Kasumi-1 (cell line): ENCODE measurements around the gene ASCC3.
A peak's percentile ranks its signal among the peaks of the same experiment; 100 is the strongest.

Experiments
- DNase-seq, 2 experiments: peaks; one replicate each; lab custom pipeline; 2025; lab: John Stamatoyannopoulos, UW

ASCC3 gene

DNA sequence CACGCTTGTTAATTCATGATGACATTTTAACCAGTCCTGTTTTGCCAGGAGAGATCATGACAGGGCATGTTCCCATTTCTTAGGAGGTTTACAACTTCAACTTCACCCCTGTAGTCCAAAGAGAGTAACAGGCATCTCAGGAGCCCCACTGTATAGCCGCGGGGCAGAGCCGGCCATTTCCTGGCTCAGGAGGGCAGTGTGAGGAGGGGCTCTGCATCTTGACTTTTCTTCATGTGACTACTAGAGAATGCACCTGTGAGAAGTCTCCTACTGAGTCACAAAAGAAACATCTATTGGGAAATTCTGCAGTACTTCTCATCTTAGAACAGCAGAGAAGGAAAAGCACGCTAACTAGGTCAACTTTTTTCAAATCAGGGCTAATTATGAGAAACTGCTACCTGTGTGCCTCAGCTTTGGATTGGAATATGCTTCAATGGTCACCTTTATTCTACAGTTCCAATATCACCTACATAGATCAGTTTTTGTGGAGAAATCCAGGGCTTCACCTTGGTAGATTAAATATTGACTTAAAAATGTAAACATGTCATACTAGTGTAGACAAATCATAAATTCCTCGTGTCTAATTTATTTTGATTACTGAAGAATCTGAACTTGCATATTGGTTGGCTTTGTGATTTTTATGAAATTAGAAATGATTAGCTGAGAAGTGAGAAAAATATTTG, 387.8 kb downstream of the ASCC3 start:
- no peak for DNase-seq

DNA sequence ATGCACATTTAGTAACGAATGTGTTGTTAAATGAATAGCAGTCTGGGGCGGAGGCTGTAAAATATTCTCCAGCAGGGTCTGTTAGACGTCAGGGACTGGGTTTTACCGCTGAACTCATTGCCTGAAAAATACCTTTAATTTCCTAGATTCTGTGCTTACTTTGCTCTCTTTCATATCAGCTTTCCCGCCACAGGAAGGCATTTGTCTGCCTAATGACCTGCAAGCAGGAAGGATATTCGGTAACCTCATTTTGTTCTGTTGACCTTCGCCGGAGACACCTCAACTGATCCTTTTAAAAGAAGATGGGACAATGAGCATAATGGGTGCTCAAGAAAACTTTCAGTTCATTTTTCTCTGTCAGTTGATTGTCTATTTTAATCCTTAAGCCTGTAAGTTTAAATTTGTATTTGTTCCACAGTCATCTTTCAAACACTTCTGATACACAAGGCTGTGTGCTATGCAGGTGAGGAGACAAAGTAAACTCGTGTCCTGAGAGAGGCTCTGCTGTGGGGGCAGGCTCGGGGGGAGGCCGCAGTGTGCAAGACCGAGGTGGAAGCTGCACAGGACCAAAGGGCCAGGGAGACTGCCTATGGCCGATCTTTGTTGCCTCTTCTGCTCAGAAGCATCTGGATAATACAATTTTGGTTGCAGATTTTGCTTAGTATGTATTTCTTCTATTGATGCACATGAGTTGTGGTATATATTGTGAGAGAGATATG, 389.0 kb downstream of the ASCC3 start:
- DNase-seq: no peak

DNA sequence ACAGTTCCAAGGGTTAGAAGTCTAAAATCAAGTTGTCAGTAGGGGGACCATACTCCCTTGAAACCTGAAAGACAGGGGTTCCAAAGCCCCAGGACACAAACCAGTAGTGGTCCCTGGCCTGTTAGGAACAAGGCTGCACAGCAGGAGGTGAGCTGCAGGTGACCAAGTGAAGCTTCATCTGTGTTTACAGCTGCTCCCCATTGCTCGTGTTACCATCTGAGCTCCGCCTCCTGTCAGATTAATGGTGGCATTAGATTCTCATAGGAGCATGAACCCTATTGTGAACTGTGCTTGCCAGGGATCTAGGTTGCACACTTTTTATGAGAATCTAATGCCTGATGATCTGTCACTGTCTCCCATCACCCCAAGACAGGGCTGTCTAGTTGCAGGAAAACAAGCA, 391.1 kb downstream of the ASCC3 start:
- no peak for DNase-seq

DNA sequence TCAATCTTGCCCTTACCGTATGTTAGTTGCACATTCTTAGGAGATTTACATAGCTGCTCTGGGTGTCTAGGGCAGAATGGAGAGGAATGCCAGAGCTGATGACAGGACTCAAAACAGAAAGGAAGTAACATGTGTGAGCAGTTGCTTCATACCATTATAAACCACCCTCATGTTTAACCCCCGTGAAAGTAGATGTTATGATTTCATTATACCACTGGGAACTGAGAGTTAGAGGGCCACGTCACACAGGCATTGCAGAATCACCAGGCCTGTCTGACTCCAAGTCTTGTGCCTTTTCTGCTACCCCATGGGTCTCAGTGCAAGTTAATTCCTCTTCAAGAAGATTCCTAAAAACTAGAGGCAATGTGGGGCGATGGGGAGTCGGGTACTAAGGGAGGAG, 392.9 kb downstream of the ASCC3 start:
- DNase-seq: no peak

DNA sequence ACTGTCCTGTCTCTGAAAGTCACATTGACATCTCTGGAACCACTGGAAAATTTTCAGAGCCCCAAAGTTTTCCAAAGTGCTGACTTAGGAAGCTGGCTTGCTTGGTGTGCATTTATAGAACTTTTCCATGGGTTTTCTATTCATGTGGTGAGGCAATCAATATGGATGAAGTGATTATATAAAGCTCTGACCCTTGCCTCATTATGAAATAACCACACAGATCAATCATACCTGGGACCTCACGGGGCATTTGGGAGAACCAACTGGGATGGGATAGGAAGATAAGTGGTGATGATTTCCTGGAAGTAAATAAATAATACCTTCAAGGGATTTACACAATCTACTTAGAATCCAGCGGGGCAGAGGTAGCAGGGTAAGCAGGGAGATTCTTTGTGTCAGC, 393.5 kb downstream of the ASCC3 start:
- DNase-seq: no peak

DNA sequence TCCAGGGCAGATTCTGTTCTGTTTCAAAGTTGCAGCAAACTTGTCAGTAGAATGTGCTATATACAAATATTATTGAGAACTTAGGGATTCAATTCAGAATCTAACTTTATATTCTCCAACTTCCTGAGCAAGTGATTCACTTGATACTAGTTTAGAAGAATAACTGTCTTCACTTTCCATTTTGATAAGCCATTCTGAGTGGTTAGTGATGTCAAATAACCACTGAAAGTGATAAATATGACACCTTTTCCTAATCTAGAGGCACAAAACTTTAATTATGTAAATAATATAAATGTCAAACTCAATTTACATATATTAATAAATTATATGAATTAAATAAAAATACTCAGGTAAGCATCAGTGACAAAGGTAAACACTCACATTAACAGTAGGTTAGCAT, 395.9 kb downstream of the ASCC3 start:
- DNase-seq: no peak

DNA sequence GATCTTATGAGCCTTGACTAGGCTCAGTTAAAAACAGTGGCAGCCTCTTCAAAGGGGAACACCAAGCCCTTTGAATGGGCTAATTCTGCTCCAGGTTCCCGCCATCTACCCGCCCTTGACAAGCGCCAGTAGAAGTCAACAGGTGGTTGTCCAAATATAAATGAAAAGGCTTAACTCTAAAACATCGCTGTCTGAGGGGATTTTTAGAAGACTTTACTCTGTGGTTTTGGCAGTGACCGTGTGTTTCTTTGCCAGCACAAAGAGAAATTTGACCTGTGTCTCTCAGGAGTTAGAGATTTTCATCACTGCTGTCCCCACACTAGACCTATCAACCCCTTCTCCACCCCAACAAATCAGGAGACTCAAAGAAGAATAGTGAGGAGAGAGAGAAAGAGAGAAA, 396.7 kb downstream of the ASCC3 start:
- DNase-seq: no peak

DNA sequence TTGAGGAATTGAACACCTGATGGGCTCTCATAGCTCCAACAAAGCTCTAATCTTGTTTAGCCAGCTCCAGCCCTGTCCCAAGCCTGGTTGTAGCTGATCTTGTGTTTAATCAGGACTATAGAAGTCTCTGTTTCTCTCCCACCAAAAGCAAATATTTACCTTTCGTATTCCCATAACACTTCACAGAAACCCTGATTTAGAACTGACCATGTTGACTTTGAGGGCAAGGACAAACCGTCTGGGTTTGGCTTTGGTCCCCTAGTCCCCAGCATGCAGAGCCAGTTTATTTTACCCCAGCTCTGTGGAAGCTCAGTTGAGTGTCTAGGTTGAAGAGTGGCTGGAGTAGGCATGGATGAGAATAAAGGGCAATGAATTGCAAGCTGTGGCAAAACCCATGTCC, 398.4 kb downstream of the ASCC3 start:
- DNase-seq: no peak

DNA sequence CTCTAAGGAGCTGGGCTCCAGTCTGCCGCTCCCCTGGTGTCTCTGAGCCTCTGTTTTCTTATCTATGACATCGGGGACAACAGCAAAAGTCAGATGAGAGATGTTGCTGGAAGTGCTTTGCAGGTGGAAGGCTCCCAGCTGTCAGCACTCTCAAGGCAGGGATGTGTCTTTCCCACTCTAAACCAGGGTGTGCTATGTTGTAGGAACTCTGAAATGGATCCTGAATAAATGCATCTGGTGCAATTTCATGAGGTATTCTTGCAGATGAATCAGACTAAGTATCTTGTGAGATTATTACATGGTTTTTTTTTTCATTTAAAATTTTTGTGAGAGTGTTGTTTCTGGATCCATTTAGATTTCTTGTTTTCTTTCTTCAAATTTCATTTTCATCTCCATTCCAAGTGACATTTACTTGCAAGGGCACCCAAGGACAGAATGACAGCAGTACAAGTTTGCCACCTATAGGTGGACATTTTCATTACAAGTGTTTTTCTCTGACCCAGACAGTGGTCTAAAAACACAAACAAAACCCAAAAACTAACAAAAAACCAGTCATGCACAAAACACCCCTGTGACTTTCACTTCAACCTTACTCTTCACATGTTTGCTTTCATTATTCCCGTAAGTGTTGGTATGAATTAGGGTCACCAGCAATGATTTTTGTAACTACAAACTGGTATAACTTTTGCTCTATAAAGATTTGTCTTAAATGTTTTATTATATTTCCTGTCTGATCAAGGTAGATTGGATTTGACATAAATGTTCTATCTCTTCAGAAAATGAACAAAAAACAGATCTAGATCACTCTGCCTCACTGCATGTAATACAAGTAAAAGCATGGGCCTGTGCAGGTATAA, 401.7 kb downstream of the ASCC3 start:
- peak; percentile 64 to 66 for DNase-seq

DNA sequence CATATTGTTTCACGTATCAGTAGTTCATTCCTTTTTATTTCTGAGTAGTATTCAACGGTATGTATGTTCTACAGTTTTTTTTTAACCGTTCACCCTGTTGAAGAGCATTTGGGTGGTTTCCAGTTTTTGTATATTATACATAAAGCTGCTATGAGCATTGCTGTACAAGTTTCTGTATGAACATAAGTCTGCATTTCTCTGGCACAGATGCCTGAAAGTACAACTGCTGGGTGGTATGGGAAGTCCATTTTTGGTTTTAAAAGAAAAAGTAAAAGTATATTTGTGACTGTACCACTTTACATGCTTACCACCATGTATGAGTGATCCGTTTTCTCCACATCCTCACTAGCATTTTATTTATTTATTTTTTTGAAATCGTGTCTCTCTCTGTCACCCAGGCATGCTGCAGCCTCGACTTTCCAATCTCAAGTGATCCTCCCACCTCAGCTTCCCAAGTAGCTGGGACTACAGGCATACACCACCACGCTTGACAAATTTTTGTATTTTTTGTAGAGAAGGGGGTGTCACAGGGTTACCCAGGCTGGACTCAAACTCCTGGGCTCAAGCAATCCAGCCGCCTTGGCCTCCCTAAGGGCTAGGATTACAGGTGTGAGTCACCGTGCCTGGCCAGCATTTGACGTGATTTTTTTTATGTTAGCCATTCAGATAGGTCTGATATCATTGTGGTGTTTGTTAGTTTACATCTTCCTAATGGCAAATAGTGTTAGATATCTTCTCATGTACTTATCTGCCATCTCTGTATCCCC, 405.4 kb downstream of the ASCC3 start:
- no peak for DNase-seq

DNA sequence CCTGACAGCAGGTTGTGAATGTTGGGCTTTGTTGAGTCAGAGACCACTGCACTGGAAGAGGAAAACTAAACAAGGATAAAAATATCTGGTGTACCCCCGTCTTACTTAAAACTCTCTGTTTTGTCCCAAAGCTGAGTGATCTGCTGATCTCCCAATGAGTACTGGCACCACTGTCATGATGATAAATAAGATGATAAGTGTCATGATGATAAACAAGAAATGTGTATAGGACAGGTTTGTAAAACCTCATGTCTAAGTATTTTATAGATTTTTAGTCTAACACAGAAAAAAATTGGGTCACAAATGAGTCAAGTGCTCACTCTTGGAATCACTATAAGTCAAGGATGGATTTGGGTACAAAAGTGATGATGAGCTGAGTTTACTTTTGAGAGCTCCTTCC, 407.9 kb downstream of the ASCC3 start:
- no peak for DNase-seq

DNA sequence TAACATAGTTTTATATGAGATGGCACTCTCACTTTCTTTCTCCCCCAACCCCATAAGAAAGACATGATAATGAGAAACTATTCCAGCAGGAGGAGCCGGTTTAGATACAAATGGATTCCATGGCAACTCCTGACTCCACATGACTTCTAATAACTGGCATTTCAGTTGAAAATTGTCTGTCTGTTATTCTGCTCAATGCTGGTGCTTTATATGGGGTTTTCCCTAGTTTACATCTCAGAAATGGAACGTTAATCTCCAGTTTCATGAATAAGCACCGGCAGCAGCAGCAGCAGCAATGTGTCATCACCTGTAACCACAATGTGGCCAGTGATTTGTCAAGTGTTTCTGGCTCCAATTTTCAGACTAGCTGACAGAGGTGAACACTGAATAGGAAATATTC, 408.5 kb downstream of the ASCC3 start:
- DNase-seq: no peak

DNA sequence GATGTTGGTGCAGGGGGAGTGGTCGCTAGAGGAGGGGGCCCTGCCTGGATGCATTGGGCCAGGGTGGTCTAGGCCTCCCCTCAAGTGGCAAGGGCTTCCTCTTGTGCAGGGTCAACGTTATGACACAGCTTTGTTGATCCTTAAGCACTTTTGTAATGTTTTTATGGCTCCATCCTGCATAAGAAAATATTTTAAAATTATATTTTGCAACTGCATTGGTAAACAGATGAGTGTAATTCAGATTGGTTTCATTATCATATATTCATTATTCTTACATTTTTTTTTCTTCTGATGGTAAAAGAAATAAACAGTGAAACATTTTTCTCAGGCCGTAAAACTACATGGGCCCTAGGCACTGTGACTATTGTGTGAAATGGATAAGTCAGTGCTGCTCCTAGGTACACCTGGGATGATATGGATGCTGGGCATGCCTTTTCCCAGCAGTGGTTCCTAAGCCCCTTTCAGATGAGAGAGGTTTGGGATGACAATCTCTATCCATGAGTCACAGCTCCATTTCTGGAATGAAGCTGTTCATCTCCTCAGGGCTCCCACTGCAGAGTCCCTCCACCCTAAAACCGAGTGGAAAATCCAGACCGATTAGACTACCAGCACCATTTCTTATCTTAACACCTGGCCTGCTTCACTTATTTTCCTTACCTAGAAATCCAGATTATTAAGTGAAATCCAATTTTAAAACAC, 410.6 kb downstream of the ASCC3 start:
- DNase-seq: no peak

DNA sequence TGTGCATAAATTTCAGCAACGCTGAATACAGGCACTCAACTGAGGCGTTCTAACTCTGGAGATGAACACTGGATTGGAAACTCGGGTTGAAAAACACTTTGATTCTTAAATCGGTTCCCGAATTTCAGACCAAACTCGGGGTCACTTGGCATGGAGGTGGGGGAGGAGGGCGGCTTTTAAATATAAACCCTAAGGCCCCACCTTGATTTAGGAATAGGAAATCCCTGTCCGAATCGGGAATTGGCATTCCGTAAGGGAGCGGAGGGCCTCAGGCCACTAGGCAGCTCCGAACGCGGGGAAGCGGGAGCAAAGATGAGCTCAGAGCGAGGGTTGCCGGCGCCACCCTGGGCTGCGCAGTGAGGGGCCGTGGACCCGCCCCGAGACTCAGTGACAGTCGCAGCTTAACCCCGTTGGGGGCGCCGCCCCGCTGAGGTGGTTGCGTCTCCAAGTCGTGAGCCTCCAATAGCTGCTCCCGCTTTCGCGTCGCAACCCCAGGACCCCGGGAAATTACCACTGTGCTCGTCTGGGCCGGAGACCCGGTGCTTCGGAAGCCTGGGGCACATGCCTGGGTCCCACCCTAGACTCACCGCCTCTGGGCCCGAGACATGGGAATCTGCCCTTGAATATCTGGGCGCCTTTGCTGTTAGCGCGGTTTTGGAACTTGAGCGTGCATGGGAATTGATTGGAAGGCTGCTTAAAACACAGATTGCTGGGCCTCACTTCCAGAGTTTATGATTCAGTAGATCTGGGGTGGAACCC, 411.8 kb downstream of the ASCC3 start:
- DNase-seq: no peak

DNA sequence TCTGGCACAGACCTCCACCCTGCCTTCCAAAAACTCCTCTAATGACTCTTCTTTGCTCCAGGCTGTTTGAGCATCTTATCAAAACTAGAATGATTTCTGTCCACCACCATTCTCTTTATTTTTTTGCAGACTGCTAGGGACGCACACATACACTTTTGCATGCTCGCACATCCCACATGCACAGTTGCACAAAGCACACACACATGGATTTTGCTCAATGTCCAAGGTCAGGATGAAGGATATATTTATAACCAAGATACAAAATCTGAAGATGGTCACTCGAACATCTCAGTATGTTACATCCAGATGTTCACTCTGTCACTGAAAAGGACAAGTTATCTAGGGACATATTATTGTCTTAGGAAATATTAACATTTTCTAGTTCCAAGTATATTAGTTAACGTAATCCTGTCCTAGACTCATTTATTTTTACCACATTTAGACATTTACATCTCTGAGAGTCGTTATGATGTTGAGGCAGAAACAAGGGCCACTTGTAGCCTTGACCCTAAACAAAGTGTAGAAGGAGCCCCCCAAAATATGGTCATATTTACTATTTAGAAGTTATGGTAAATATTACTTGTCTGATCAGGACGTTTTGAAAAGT, 413.0 kb downstream of the ASCC3 start:
- DNase-seq: no peak

DNA sequence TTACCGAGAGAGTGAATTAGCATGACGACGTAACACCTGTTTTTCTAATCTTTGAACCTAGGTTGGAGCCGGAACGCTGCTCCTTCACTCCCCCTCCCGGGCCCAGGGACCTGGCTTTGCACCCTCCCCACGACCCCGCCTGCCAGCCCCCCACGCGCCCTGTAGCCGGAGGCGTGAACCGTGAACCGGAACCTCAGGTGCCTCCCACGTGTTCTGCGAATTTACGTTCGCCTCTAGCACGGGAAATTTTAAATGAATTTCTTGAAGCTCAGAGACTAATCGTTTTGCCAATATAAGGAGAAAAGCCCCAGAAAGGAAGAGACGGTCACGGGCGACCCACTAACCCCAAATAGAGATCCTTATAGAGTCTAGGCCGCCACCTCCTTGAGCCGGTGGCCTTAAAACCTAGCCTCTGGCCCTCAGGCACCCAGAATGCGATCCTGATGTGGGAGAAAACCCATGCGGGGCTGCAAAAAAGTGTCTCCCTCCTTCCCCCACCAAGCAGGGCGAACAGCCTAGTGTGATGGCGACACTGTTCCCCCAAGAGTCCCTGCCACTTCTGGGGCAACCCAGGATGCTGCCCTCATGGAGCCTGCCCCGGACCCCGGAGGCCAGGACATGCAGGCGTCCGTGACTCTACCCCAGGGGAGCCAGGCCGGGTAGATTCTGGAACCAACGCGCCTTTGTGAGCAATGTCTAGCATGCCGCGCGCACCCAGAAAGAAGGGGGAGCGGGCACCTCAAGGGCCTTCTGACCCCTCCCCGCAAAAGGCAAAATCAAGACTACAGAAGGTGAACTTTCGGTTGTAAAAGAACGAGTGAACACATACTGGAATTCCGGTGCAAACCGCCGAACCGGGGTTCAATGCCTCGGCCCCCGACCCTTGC, 413.8 kb downstream of the ASCC3 start:
- no peak for DNase-seq

DNA sequence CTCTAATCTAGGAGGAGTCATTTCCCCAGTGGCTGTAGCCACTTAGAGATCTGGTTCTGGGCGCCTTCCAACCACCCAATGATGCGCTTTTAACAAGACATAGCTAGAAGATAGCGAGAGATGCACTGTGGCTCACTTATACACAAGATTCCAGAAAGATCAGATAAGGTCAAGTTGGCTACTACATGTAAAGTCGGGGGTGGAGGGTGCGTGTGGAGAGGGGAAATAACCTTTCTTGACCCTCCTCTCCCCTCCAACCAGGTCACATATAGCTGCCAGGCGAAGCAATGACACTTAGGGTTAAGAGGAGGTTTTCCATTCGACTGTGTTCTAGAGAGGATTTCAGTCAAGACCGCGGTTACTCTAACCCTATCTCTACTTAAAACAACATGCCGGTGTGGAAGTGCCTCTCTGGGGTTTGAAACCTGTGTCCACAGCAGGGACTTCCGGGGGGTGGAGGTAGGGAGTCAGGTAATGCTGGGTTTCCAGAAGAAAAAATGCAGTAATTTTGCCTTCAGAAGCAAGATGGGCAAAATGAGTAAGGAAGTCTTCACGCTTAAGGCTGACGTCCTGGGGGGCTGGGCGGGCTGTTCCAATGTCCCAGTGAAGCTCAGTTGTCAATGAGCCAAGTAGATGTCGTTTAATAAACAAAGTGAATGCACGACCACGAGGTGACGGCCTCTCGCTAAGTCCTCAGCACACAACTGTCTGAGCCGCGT, 414.6 kb downstream of the ASCC3 start:
- no peak for DNase-seq

DNA sequence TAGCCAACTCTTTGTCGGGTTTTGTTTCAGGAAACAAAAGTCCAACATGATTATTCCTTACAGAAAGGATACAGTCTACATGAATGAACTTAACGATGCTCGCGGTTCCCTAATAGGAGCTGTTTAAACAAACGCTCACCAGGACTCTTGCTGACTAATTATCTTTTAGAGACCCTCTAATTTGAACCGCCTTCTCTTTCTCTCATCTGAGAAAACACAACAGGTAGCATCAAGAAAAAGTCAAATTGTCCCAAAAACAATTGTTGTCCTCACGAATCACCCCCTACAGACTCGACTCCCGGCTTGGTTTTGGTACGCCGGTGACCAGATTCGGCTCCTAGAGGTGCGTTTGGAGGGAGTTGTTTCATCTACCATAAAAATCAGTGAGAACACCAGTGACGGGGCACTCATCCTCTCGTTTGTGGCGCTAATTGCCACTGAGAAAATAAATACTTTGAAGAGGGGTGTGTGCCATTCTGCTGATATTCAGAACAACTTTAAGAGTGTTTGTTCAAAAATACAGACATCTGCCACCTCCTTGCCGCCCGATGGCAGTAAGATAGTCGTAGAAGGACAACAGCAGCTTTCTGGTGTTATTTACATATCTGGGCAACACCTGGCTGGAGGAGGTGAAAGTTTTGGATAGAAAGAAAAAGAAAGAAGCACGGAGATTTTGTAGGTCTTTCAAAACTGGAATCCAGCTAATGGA, 415.3 kb downstream of the ASCC3 start:
- no peak for DNase-seq
